HG02798 (cell line): ENCODE results near the gene TTC23L.

Experiments
- ATAC-seq: cut with Tn5 transposase; IDR thresholded peaks from one replicate; pipeline ENCODE4 v1.9.1; 2021; ENCODE audit warnings: mild to moderate bottlenecking; ENCODE audit not compliant: unreplicated experiment, poor library complexity

The TTC23L gene

GRCh38 chr5:34867660-34868059 lies 28.7 kb downstream of the TTC23L start:
- ATAC-seq = no peak

GRCh38 chr5:34868791-34869190 lies 29.8 kb downstream of the TTC23L start:
- no peak for ATAC-seq

GRCh38 chr5:34869256-34869655 lies 30.3 kb downstream of the TTC23L start:
- no peak for ATAC-seq

GRCh38 chr5:34870382-34870781 lies 31.4 kb downstream of the TTC23L start:
- ATAC-seq = no peak

- no peak for ATAC-seq
These were observed 37.3 kb downstream of the TTC23L start for GRCh38 chr5:34876275-34876674.

- ATAC-seq = no peak
These were observed 42.3 kb downstream of the TTC23L start for GRCh38 chr5:34881246-34881645.

- no peak for ATAC-seq
These were observed 47.6 kb downstream of the TTC23L start for GRCh38 chr5:34886392-34887119.

- ATAC-seq = no peak
These were observed 50.4 kb downstream of the TTC23L start for GRCh38 chr5:34889394-34889793.

- ATAC-seq = no peak
These were observed 53.0 kb downstream of the TTC23L start for GRCh38 chr5:34891981-34892380.

GRCh38 chr5:34892414-34892813 lies 53.5 kb downstream of the TTC23L start:
- ATAC-seq = no peak

- no peak for ATAC-seq
These were observed 55.8 kb downstream of the TTC23L start for GRCh38 chr5:34894716-34895115.

- ATAC-seq = no peak
These were observed 56.9 kb downstream of the TTC23L start for GRCh38 chr5:34895641-34896419.

- ATAC-seq = no peak
These were observed 58.7 kb downstream of the TTC23L start for GRCh38 chr5:34897646-34898045.

GRCh38 chr5:34898258-34898895 lies 59.4 kb downstream of the TTC23L start:
- ATAC-seq = peak; percentile 87

- no peak for ATAC-seq
These were observed 60.1 kb downstream of the TTC23L start for GRCh38 chr5:34899066-34899465.

GRCh38 chr5:34900652-34901051 lies 61.7 kb downstream of the TTC23L start:
- ATAC-seq = no peak

- no peak for ATAC-seq
These were observed 64.3 kb downstream of the TTC23L start for GRCh38 chr5:34903260-34903659.

GRCh38 chr5:34905564-34905963 lies 66.6 kb downstream of the TTC23L start:
- no peak for ATAC-seq

GRCh38 chr5:34913072-34913471 lies 74.1 kb downstream of the TTC23L start:
- ATAC-seq = no peak

GRCh38 chr5:34914671-34915138 lies 75.7 kb downstream of the TTC23L start:
- peak; percentile 8 for ATAC-seq
